Lower leg skin (tissue), 3 donors: ENCODE measurements around the gene VSTM2L.

ENCODE experiments used
- POLR2A ChIP-seq, 2 donors: fragments of 450-650 bp; IDR thresholded peaks; one replicate each; pipeline ENCODE4 v1.6.1; 2016 to 2017; ENCODE audit warnings: antibody characterized with exemption in 2 of 2, mild to moderate bottlenecking in 1 of 2, moderate library complexity in 1 of 2
- TF ChIP-seq, protein P1 (sequence below), 3 donors: fragments of 450-650 bp; IDR thresholded peaks; one replicate each; pipeline ENCODE4 v1.5.1; 2016; ENCODE audit warnings: antibody characterized with exemption in 3 of 3, mild to moderate bottlenecking in 3 of 3, moderate library complexity in 2 of 3

DNA sequence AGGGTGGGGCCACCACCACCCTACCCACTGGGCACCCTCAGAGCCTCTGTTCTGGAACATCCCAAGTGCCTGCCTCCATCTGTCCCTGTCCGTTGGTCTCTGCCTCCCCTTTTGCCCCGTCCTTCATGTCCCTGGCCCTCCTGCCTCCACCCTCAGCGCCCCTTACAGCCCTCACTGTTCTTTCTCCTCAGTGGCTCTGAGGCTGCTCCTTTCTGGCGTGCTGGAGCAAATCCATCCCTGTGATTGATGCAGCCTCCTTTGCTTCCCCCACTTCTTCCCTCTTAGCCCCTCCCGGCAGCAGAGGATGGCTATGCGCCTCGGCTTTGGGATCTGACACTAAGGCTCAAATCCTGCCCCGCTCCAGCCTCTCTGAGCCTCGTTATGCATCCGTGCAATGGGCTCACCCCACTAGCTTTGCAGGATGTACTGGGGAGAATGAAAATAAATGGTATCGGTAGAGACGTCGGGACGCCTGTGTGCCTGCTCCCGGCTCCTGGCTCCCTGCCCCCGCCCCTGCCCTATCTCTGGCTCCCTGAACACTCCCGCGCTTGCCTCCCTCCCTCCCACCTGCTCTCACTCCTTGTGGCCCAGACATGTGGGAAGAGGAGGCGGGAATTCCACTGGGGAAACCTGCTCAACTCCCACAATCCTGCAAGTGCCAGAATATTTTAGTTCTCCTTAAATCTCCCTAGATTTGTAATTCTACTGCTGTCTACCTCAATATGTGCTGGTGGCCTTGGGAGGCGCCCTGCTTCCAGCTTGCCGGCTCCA lies 13.1 kb downstream of the VSTM2L start:
- TF ChIP-seq, protein P1, sequence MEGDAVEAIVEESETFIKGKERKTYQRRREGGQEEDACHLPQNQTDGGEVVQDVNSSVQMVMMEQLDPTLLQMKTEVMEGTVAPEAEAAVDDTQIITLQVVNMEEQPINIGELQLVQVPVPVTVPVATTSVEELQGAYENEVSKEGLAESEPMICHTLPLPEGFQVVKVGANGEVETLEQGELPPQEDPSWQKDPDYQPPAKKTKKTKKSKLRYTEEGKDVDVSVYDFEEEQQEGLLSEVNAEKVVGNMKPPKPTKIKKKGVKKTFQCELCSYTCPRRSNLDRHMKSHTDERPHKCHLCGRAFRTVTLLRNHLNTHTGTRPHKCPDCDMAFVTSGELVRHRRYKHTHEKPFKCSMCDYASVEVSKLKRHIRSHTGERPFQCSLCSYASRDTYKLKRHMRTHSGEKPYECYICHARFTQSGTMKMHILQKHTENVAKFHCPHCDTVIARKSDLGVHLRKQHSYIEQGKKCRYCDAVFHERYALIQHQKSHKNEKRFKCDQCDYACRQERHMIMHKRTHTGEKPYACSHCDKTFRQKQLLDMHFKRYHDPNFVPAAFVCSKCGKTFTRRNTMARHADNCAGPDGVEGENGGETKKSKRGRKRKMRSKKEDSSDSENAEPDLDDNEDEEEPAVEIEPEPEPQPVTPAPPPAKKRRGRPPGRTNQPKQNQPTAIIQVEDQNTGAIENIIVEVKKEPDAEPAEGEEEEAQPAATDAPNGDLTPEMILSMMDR (IDR thresholded peaks at IDR 0.05), result no peak
- TF ChIP-seq POLR2A (IDR thresholded peaks at IDR 0.05), result no peak
